ENCODE measurements around the gene SPOCK1. TPM values are rescaled to one million over a fixed set of nuclear protein-coding genes. Genes with fewer than 3 reads are reported as not detected.

Gene SPOCK1
- total and polyA plus RNA-seq, 2 of the 13 experiments (the other 11 are each of a cell fraction or from before 2014, with no cell fraction given): 0.18 to 0.29 TPM

- no peak for TF ChIP-seq ZNF503 (CRISPR knock-in tag; IDR thresholded peaks at IDR 0.05)
Observed at GRCh38 chr5:137365126-137365865, 133.8 kb downstream of the SPOCK1 start (continued).

GRCh38 chr5:137361280-137361679, 137.8 kb downstream of the SPOCK1 start:
- ChIA-PET CTCF (ENCODE audit: low intra/inter-chr PET ratio, low total read pairs) (no interaction called here), POLR2A (no interaction called here)
- TF ChIP-seq ZFP90 (CRISPR knock-in tag; IDR thresholded peaks at IDR 0.05; ENCODE audit: borderline replicate concordance) (no peak), SUZ12 (IDR thresholded peaks at IDR 0.05; ENCODE audit: low read depth, low read length) (no peak), GATAD2A (CRISPR knock-in tag; IDR thresholded peaks at IDR 0.05) (no peak), ZNF468 (CRISPR knock-in tag; IDR thresholded peaks at IDR 0.05) (no peak)
- no peaks in the 10 kb centered on the region for H3K9me3 ChIP-seq (ENCODE audit: low read length)
- ATAC-seq: no peak
- in situ Hi-C loops (cut with HindIII; ENCODE audit: extremely low pct_ligation_motif_present, low pct_unique_long_range_greater_than_20kb): no loop called here
- H3K36me3 ChIP-seq (replicated peaks in 1 of 2; ENCODE audit: control insufficient read depth in 1 of 2, insufficient read depth in 2 of 2, low read length in 2 of 2): no peaks in the 10 kb centered on the region
- H2AFZ ChIP-seq (ENCODE audit: low read length): no peak overlapping the region
- no peaks in the 10 kb centered on the region for H3K79me2 ChIP-seq (ENCODE audit: insufficient read depth, low read length)
- no peaks in the 10 kb centered on the region for H4K20me1 ChIP-seq (ENCODE audit: insufficient read depth, low read length)
- no peak overlapping the region for H3K4me3 ChIP-seq (replicated peaks in 1 of 3; ENCODE audit: insufficient read depth in 1 of 3, low read depth in 2 of 3, low read length in 3 of 3)
- intact Hi-C loops (cut with micrococcal nuclease; ENCODE audit: unreplicated experiment): no loop called here
- DNase-seq (ENCODE audit: low spot score): no peak
- no TSS peak for BruUV-seq (replicated peaks)
- no peaks in the 10 kb centered on the region for H3K4me1 ChIP-seq (ENCODE audit: insufficient read depth, low read length)
- no peak overlapping the region for H3K4me2 ChIP-seq (ENCODE audit: low read depth, low read length)
- H3K27me3 ChIP-seq (ENCODE audit: control insufficient read depth in 1 of 2, insufficient read depth in 2 of 2, low read length in 2 of 2): no peaks in the 10 kb centered on the region
- 23% methylated on average over 2 of the region's 2 CpGs for WGBS (ENCODE audit: low lambda C conversion rate)
- no peak overlapping the region for H3K9ac ChIP-seq (ENCODE audit: insufficient read depth, low read depth, low read length)
- no peak for FAIRE-seq
- no peak overlapping the region for H3K27ac ChIP-seq (ENCODE audit: extremely low read length, insufficient read depth, low read length)
